NB4 (cell line): ENCODE results near the gene IQGAP3.
A peak's percentile ranks its signal among the peaks of the same experiment; 100 is the strongest.

Source experiments
- DNase-seq: peaks from one replicate; pipeline ENCODE4 v3.0.0; 2010; ENCODE audit warnings: low read depth
- H3K4me3 ChIP-seq: one replicate; pipeline ENCODE4 v1.5.1; 2011; ENCODE audit warnings: mild to moderate bottlenecking, low read depth, low read length, moderate library complexity
- MYC ChIP-seq: IDR thresholded peaks from 2 replicates; pipeline ENCODE4 v1.6.1; 2011; ENCODE audit warnings: low read depth, low read length
- POLR2A ChIP-seq: IDR thresholded peaks from 2 replicates; pipeline ENCODE4 v1.6.1; 2011; ENCODE audit warnings: mild to moderate bottlenecking; ENCODE audit not compliant: insufficient read length; ENCODE audit errors: extremely low read depth
- TF ChIP-seq, protein P1 (sequence below): IDR thresholded peaks from one replicate; pipeline ENCODE4 v1.5.1; 2012; ENCODE audit warnings: low read depth, low read length
- TF ChIP-seq, protein P2 (sequence below): IDR thresholded peaks from 2 replicates; pipeline ENCODE4 v1.6.1; 2011; ENCODE audit warnings: low read depth, low read length

The IQGAP3 gene

DNA sequence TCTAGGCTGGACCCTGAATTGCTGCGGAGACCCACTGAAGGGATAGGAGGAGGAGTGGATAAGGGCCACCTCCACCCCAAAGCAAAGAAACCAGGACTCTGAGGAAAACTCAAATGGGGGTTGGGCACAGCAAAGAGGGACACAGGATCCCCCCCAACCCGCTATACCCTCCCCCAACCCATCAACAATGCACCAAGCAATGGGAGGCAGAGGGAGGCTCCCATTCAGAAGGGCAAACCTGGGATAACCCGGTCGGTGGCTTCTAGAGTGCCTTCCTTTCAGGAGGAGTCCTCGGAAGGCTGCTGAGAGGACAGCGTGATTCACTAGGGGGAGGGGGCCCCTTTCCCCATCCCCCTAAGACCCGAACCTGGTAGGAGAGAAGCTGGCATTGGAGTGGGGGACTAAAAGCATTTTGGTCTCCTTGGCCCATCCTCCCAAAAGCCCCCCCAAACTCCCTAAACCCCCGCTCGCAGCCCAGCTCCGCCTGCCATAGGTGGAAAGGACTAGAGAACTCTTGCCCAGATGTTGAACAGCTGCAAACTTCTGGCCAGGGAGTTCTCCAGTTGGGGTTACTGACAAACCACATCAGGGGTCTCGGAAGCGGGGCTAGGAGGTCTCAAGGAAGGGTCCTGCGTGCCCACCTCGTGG lies 73.0 kb downstream of the IQGAP3 start:
- no peak for DNase-seq
- peak overlapping the region; percentile 92 for H3K4me3 ChIP-seq

DNA sequence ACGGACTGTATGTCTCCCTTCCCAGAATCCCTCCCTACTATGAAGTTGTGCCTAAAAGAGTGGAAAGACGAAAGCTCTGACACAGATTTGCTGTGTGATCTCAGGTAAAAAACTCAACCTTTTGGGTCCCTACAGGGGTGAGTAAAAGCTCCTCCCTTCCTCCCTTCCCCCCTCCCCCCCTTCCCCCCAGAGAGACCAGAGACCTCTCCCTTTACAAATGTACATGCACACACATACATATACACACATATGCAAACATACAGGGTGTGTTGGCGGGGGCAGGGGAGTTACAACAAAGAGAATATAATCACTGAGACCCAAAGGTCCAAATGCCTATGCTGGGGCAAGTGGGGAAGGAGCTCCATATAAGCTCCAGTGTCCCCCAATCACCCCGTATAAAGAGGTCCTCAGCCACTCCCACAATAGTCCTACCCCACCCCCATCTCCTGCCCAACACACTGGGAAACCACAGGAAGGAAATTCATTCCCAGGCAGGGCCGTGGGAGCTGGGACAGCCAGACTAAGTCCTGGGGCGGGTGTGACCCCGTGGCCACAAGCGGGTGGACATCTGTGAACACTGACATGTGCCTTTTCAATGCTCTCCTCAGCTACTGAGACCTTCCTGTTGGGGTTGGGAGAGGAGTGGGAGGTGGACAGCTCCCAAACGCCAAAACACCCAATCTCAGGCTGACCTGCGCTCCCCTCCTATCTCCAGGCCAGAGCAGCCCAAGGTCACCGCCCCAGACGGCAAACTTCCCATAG lies 73.8 kb downstream of the IQGAP3 start:
- TF ChIP-seq, protein P1, sequence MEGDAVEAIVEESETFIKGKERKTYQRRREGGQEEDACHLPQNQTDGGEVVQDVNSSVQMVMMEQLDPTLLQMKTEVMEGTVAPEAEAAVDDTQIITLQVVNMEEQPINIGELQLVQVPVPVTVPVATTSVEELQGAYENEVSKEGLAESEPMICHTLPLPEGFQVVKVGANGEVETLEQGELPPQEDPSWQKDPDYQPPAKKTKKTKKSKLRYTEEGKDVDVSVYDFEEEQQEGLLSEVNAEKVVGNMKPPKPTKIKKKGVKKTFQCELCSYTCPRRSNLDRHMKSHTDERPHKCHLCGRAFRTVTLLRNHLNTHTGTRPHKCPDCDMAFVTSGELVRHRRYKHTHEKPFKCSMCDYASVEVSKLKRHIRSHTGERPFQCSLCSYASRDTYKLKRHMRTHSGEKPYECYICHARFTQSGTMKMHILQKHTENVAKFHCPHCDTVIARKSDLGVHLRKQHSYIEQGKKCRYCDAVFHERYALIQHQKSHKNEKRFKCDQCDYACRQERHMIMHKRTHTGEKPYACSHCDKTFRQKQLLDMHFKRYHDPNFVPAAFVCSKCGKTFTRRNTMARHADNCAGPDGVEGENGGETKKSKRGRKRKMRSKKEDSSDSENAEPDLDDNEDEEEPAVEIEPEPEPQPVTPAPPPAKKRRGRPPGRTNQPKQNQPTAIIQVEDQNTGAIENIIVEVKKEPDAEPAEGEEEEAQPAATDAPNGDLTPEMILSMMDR, result no peak
- DNase-seq, result peak; percentile 54
- H3K4me3 ChIP-seq, result peak overlapping the region; percentile 92

More for the DNA sequence above, 73.0 kb downstream of the IQGAP3 start:
- no peak for TF ChIP-seq POLR2A
- TF ChIP-seq, protein P2, sequence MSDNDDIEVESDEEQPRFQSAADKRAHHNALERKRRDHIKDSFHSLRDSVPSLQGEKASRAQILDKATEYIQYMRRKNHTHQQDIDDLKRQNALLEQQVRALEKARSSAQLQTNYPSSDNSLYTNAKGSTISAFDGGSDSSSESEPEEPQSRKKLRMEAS, result no peak
- TF ChIP-seq, protein P1, result no peak
- TF ChIP-seq MYC, result no peak

DNA sequence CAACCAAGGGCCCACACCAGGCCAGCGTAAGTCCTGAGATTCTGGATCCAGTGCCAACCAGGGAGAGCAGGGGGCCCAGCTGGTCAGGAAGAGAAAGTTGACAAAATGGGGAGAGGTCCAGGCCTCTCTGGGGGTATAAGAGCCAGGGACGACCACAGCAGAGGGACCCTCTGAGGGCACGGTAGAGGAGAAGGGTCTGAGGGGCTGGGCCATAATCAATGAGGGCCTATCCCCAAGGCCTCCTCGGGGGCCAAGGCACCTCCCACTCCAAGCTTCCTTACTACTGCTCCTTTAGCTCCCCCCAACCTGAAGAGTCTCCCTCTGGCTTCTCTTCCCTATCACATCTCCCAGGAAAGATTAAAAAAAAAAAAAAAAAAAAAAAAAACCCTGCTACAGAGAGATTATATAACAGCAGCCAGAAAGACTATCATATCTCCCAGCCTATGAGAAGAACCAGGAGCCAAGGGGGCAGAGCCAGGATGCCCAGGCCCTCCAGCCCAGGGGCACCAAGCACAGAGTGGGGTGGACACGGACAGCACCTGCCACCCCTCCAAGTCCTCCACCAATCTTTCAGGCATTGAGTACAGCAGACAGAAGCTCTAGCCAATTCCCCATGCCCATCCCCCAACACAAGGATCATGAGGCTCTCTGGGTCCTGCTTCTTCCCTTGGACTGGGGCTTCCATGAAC lies 74.5 kb downstream of the IQGAP3 start:
- TF ChIP-seq MYC (no peak), POLR2A (no peak)
- TF ChIP-seq, protein P1, result no peak
- TF ChIP-seq, protein P2, result no peak
- H3K4me3 ChIP-seq, result peak overlapping the region; percentile 92
- DNase-seq, result no peak

DNA sequence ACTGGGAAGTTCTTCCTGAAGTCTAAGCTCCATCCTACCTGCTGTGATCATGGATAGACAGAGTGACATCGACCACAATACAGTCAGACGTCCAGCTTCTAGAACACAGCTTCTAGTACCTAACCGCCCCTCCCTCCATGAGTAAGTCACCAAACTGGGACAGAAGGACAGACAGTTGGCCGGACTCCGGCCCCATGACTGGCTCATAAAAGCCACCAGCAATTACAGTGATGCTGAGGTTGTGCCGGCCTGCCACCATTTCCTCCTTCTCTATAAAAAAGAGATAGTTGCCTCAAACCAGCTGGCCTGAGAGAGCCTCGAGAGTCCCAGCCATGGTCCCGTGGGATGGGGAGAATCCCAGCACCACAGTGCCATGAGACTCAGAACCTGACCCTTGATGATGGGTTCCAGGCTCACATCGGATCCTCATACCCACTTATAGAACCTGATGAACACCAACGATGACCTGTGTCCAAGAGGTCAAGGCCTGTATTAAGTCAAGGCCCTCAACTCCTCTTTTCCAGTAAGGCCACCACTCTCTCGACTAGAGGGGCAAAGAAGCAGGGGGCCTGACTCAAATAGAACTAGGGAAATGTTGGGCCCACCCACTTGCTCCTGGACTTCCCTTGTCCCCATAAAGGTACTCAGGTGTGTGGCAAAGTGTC lies 75.2 kb downstream of the IQGAP3 start:
- DNase-seq, result no peak
- peak overlapping the region; percentile 92 for H3K4me3 ChIP-seq
- TF ChIP-seq, protein P2, result no peak
- TF ChIP-seq MYC (no peak), POLR2A (no peak)
- TF ChIP-seq, protein P1, result no peak

DNA sequence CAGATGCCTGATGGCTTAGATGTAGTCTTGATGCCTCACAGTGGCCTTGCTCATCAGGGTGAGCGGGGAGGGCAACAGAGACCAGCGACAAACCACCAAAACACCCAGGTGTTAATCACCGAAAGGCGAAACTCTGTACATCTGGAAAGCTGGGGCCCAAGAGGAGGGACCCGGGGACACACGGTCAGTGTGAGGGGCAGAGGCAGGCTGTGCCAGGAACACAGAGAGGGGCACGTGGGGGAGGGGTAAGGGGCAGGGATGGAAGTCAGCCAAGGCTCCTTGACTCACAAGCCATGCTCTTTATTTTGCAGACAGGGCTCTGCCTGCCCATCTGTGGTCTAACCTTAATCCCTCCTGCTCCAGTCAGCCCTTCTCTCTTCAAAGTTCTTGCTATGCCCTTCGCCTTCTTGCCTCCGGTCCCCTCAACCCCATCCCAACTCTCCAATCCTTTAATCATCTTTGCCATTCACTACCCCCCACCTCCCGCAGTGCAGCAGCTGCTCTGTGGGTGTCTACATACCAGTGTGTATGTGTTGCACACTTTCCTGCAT lies 76.1 kb downstream of the IQGAP3 start:
- DNase-seq, result no peak
- TF ChIP-seq MYC, result no peak
- TF ChIP-seq, protein P2, result no peak
- TF ChIP-seq, protein P1, result no peak
- TF ChIP-seq POLR2A, result no peak
- H3K4me3 ChIP-seq, result peak overlapping the region; percentile 92
